A549 treated with DMSO at 1 μM for 4 hours (cell line): Measurements from ENCODE around the gene DSTN. TPM values are rescaled to one million over a fixed set of nuclear protein-coding genes. Genes with fewer than 3 reads are reported as not detected.

ENCODE experiments used
- total RNA-seq: library from RNA; stranded (reverse); fragments of 200-300 nt; extraction: Qiagen RNA extraction; gene quantifications from 5 replicates; pipeline ENCODE4 v1.2.3, GENCODE V29; 2022; ENCODE audit warnings: low read depth

The DSTN gene
- total RNA-seq = 646 to 804 TPM (median 743 TPM) in 5 replicates

DNA sequence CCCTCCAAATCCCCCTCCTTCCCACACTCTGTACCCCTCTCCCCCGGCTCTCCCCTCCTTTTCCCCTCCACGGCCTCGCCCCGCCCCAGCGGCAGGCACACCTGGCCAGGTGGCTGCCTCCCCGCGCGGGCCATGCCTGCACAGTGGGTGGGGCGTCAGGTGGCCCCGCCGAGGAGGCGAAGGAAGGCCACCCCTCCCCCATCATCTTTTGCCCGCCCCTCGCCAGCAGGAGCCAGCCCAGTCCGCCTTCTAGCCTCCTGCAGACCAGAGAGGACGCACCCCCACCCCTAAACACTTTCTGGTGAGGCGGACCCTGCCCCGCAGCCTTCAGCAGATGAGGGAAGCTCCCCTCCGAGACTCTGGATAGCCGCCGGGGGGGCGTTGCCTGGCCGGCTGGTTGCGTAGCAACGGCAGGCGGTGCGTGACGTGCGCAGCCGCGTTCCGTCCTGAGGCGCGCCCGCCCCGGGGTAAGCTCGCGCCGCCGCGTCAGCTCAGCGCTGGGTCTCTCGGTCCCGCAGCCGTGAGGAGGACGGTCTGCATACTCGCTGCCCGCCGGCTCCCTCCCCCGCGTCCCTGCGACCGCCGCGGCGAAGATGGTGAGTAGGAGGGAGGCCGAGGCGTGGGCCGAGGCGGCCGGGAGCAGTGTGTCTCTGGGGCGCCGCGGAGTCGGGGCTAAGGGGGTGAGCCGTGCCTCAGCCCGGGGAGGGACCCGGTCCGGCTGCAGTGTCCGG lies at the start of gene DSTN:
DSTN (plus strand) TSS at position 460 of the 731 bp plus-strand sequence; CDS start at position 594, 134 bp downstream.

DNA sequence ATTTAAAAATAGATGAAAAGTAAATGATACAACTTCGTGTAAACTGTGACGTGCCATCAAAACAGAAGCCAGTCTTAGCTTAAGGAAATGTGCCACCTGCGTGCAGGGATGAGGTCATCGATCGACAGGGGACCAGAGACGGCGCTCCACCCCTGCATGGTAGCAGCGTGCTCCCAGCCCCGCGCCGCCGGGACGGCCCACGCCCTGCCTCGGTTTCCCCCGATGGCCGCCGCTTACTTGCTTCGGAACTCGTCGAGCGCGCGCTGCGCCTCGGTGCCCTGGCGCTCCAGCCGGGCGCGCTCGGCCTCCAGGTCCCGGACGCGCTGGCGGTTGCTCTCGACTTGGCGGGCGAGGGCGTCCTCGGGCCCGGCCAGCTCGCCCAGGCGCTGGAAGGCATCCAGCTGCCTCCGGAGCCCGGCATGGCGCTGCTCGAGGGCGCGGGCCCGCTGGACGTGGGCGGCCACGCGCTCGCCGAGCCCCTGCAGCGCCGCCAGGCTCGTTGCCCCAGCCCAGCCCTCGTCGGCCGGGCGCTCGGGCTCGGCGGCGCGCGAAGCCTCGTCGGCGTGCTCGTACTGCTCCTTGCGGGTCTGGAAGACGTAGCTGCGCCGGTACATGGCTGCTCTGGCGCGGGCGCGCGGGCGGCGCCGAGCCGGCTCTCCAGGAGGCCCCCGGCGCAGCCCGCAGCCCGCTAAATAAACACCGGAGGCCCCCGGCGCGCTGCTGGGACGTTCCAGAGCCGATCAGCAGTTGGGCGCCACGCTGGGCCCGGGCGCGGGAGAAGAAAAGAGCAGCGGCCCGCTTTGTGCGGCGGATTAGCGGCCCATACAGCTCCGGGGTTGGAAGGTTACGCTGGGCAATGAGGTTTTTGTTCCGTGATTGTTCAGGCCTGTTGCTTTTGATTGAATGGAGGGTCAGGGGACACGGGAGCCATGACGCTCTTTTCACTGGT lies 38.9 kb upstream of the DSTN start, which contains the start of gene BFSP1:
BFSP1 (minus strand) TSS at position 664 of the 949 bp plus-strand sequence; CDS start at position 614, 50 bp downstream.

Other genes starting within 250 kb of the DSTN start
- 4.4 to 5.7 TPM (median 4.9 TPM) in 5 replicates for gene BFSP1, start 38.7 kb upstream of the DSTN start, total RNA-seq
- 85.1 to 112 TPM (median 104 TPM) in 5 replicates for gene RRBP1, start 112.2 kb downstream of the DSTN start, total RNA-seq
- gene BANF2, start 129.9 kb downstream of the DSTN start, total RNA-seq = not detected in 5 replicates